GM23338 (cell line): ENCODE data around the gene C1orf87. TPM values are rescaled to one million over a fixed set of nuclear protein-coding genes. Genes with fewer than 3 reads are reported as not detected.

Source experiments
- ATAC-seq: fragments of 200-7000 bp; cut with Tn5 transposase; 3 replicates; pipeline ENCODE4 v1.9.1; 2020
- DNase-seq: peaks from one replicate; pipeline ENCODE4 v3.0.0-alpha.2; 2015; ENCODE audit warnings: low spot score
- H2AFZ ChIP-seq: fragments of 200-600 bp; sonication (generic); 2 replicates; pipeline ENCODE4 v1.8.0; 2016; ENCODE audit warnings: antibody characterized with exemption, mild to moderate bottlenecking, moderate library complexity
- H3F3A ChIP-seq: fragments of 200-600 bp; sonication (generic); replicated peaks from 2 replicates; pipeline ENCODE4 v1.8.0; 2017; ENCODE audit warnings: antibody characterized with exemption, mixed run types, low read depth
- H3K27ac ChIP-seq: fragments of 200-600 bp; sonication (generic); 2 replicates; pipeline ENCODE4 v1.6.1; 2016; ENCODE audit warnings: low read depth
- H3K27me3 ChIP-seq: fragments of 200-600 bp; sonication (generic); 2 replicates; pipeline ENCODE4 v1.8.0; 2016; ENCODE audit warnings: mild to moderate bottlenecking, mixed run types, moderate library complexity; ENCODE audit not compliant: insufficient read depth
- H3K36me3 ChIP-seq: fragments of 200-600 bp; sonication (generic); 2 replicates; pipeline ENCODE4 v1.8.0; 2016; ENCODE audit warnings: mild to moderate bottlenecking; ENCODE audit not compliant: insufficient read depth
- H3K4me1 ChIP-seq: fragments of 200-600 bp; sonication (generic); 2 replicates; pipeline ENCODE4 v1.8.0; 2016; ENCODE audit warnings: mild to moderate bottlenecking, moderate library complexity; ENCODE audit not compliant: insufficient read depth
- H3K4me2 ChIP-seq: fragments of 200-600 bp; sonication (generic); 2 replicates; pipeline ENCODE4 v1.7.1; 2017; ENCODE audit warnings: mixed run types
- H3K4me3 ChIP-seq: fragments of 200-600 bp; sonication (generic); 2 replicates; pipeline ENCODE4 v1.6.1; 2016; ENCODE audit warnings: mixed run types
- H3K79me2 ChIP-seq: fragments of 200-600 bp; sonication (generic); replicated peaks from 2 replicates; pipeline ENCODE4 v1.8.0; 2017; ENCODE audit warnings: mild to moderate bottlenecking; ENCODE audit not compliant: insufficient read depth
- H3K9me2 ChIP-seq: fragments of 200-600 bp; sonication (generic); 2 replicates; pipeline ENCODE4 v1.8.0; 2017; ENCODE audit not compliant: insufficient read depth
- H4K20me1 ChIP-seq: fragments of 200-600 bp; sonication (generic); replicated peaks from 2 replicates; pipeline ENCODE4 v1.8.0; 2017; ENCODE audit warnings: mild to moderate bottlenecking; ENCODE audit not compliant: insufficient read depth
- H3K27ac Mint-ChIP-seq: 2 replicates; pipeline ENCODE4 v1.8.0; 2020; ENCODE audit warnings: inconsistent platforms, mild to moderate bottlenecking, moderate library complexity, mixed read lengths
- H3K27me3 Mint-ChIP-seq: 3 replicates; pipeline ENCODE4 v1.8.0; 2022; ENCODE audit warnings: low read depth, mild to moderate bottlenecking, moderate library complexity, mixed read lengths, inconsistent platforms; ENCODE audit not compliant: insufficient read depth, poor library complexity
- H3K36me3 Mint-ChIP-seq: 3 replicates; pipeline ENCODE4 v1.8.0; 2021; ENCODE audit warnings: low read depth, mild to moderate bottlenecking, inconsistent platforms, moderate library complexity, mixed read lengths
- H3K4me1 Mint-ChIP-seq: 3 replicates; pipeline ENCODE4 v1.8.0; 2020; ENCODE audit warnings: mild to moderate bottlenecking, inconsistent platforms, mixed read lengths
- H3K4me3 Mint-ChIP-seq: 3 replicates; pipeline ENCODE4 v1.8.0; 2021; ENCODE audit warnings: moderate library complexity, mild to moderate bottlenecking, inconsistent platforms, mixed read lengths
- H3K9me3 Mint-ChIP-seq: 3 replicates; pipeline ENCODE4 v1.8.0; 2020; ENCODE audit warnings: moderate library complexity, mild to moderate bottlenecking, inconsistent platforms, mixed read lengths
- CREB1 ChIP-seq: fragments of 250-450 bp; sonication (Bioruptor Pico); IDR thresholded peaks from 2 replicates; pipeline ENCODE4 v1.5.0; 2020; ENCODE audit warnings: low read depth, mild to moderate bottlenecking, moderate library complexity
- ETS1 ChIP-seq: IDR thresholded peaks from 2 replicates; pipeline ENCODE4 v1.6.1; 2016; ENCODE audit warnings: antibody characterized with exemption
- EZH2 ChIP-seq: fragments of 200-600 bp; sonication (generic); IDR thresholded peaks from one replicate; pipeline ENCODE4 v1.8.0; 2017; ENCODE audit warnings: antibody characterized with exemption, mild to moderate bottlenecking, low read depth; ENCODE audit not compliant: unreplicated experiment
- EZH2phosphoT487 ChIP-seq: fragments of 200-600 bp; sonication (generic); IDR thresholded peaks from one replicate; pipeline ENCODE4 v1.8.1; 2018; ENCODE audit warnings: antibody characterized with exemption; ENCODE audit not compliant: unreplicated experiment
- JUNB ChIP-seq: IDR thresholded peaks from one replicate; pipeline ENCODE4 v1.6.1; 2016; ENCODE audit warnings: antibody characterized with exemption; ENCODE audit not compliant: unreplicated experiment
- NANOG ChIP-seq: IDR thresholded peaks from 2 replicates; pipeline ENCODE4 v1.6.1; 2016; ENCODE audit warnings: antibody characterized with exemption, borderline replicate concordance
- POLR2AphosphoS5 ChIP-seq: IDR thresholded peaks from 2 replicates; pipeline ENCODE4 v1.6.1; 2016; ENCODE audit warnings: antibody characterized with exemption, low read depth
- REST ChIP-seq: IDR thresholded peaks from one replicate; pipeline ENCODE4 v1.6.1; 2018; ENCODE audit warnings: antibody characterized with exemption; ENCODE audit not compliant: unreplicated experiment
- STAT1 ChIP-seq: IDR thresholded peaks from one replicate; pipeline ENCODE4 v1.6.1; 2016; ENCODE audit warnings: antibody characterized with exemption; ENCODE audit not compliant: unreplicated experiment
- ZNF114 ChIP-seq: fragments of 250-450 bp; sonication (Bioruptor Pico); IDR thresholded peaks from 2 replicates; pipeline ENCODE4 v1.5.0; 2020; ENCODE audit warnings: mild to moderate bottlenecking, moderate library complexity
- ZNF331 ChIP-seq: fragments of 250-450 bp; sonication (Bioruptor Pico); IDR thresholded peaks from 2 replicates; pipeline ENCODE4 v1.5.0; 2020; ENCODE audit warnings: low read depth, mild to moderate bottlenecking, moderate library complexity
- ZNF462 ChIP-seq: fragments of 250-450 bp; sonication (Bioruptor Pico); IDR thresholded peaks from 2 replicates; pipeline ENCODE4 v1.5.0; 2020; ENCODE audit warnings: mild to moderate bottlenecking, moderate library complexity
- polyA plus RNA-seq: library from polyadenylated mRNA; unstranded; fragments of >200 nt; fragmentation: Nextera tagmentation; extraction: Ambion mirVana; gene quantifications from 2 replicates; pipeline ENCODE4 v1.2.1, GENCODE V29; 2016
- total RNA-seq: library from RNA; depleted of rRNA; stranded (reverse); fragments of >200 nt; shearing (Covaris generic); gene quantifications from 2 replicates; pipeline ENCODE4 v1.2.3, GENCODE V29; 2014
- TF ChIP-seq, protein P1 (sequence below), 2 experiments: fragments of 200-600 bp in 1 of 2; sonication (generic) in 1 of 2; conservative IDR thresholded peaks; 2 replicates each; pipeline versions ENCODE4 v1.5.1 to v1.6.1; 2016 to 2017; ENCODE audit warnings: antibody characterized with exemption in 2 of 2, low read depth in 2 of 2, mild to moderate bottlenecking in 2 of 2, moderate library complexity in 1 of 2

The C1orf87 gene
- total and polyA plus RNA-seq, 2 experiments from 2014 or later = 0.07 to 0.21 TPM

- Histone ChIP-seq H2AFZ (no peak overlapping the region), H4K20me1 (no peaks in the 10 kb centered on the region), H3K27me3 (peaks cover 3% of the 10 kb centered on the region; the same call in 1 of the 2 replicates), H3F3A (no peaks in the 10 kb centered on the region), H3K9me2 (no peaks in the 10 kb centered on the region), H3K27ac (no peak overlapping the region), H3K4me3 (no peak overlapping the region), H3K4me2 (no peak overlapping the region), H3K4me1 (no peaks in the 10 kb centered on the region), H3K79me2 (no peaks in the 10 kb centered on the region), H3K36me3 (no peaks in the 10 kb centered on the region)
- no peak overlapping the region for H3K27ac Mint-ChIP-seq
- no peak overlapping the region for H3K4me3 Mint-ChIP-seq
- ATAC-seq (no peak), DNase-seq (no peak)
- H3K9me3 Mint-ChIP-seq = no peaks in the 10 kb centered on the region
- no peaks in the 10 kb centered on the region for H3K4me1 Mint-ChIP-seq
- TF ChIP-seq EZH2 (no peak), CREB1 (CRISPR knock-in tag) (no peak), EZH2phosphoT487 (no peak), NANOG (no peak), ETS1 (no peak), ZNF114 (CRISPR knock-in tag) (no peak), POLR2AphosphoS5 (no peak), ZNF331 (CRISPR knock-in tag) (no peak), REST (no peak), JUNB (no peak), STAT1 (no peak), ZNF462 (no peak)
- TF ChIP-seq, protein P1, sequence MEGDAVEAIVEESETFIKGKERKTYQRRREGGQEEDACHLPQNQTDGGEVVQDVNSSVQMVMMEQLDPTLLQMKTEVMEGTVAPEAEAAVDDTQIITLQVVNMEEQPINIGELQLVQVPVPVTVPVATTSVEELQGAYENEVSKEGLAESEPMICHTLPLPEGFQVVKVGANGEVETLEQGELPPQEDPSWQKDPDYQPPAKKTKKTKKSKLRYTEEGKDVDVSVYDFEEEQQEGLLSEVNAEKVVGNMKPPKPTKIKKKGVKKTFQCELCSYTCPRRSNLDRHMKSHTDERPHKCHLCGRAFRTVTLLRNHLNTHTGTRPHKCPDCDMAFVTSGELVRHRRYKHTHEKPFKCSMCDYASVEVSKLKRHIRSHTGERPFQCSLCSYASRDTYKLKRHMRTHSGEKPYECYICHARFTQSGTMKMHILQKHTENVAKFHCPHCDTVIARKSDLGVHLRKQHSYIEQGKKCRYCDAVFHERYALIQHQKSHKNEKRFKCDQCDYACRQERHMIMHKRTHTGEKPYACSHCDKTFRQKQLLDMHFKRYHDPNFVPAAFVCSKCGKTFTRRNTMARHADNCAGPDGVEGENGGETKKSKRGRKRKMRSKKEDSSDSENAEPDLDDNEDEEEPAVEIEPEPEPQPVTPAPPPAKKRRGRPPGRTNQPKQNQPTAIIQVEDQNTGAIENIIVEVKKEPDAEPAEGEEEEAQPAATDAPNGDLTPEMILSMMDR (conservative IDR thresholded peaks at IDR 0.05; ENCODE audit: low read depth in 2 of 2) = no peak
- no peaks in the 10 kb centered on the region for H3K36me3 Mint-ChIP-seq
- H3K27me3 Mint-ChIP-seq = no peaks in the 10 kb centered on the region
These were observed 96.5 kb downstream of the C1orf87 start for GRCh38 chr1:59977075-59977410.
